Endodermal cell (in vitro differentiated cells): ENCODE data around the gene CLSTN2. TPM values are rescaled to one million over a fixed set of nuclear protein-coding genes. Genes with fewer than 3 reads are reported as not detected.

ENCODE experiments used
- DNase-seq: peaks from one replicate; pipeline ENCODE4 v3.0.0-alpha.2; 2017
- H3K27ac ChIP-seq: 2 replicates; pipeline ENCODE4 v1.5.1; 2013; ENCODE audit warnings: mild to moderate bottlenecking, low read depth, low read length, moderate library complexity
- H3K27me3 ChIP-seq: 2 replicates; pipeline ENCODE4 v1.6.1; 2013; ENCODE audit warnings: mild to moderate bottlenecking, low read length, moderate library complexity; ENCODE audit not compliant: insufficient read depth, control insufficient read depth, poor library complexity, severe bottlenecking
- H3K36me3 ChIP-seq: 2 replicates; pipeline ENCODE4 v1.7.0; 2013; ENCODE audit warnings: mild to moderate bottlenecking, low read length, moderate library complexity; ENCODE audit not compliant: control insufficient read depth, insufficient read depth
- H3K4me1 ChIP-seq: one replicate; pipeline ENCODE4 v1.7.0; 2013; ENCODE audit warnings: low read length; ENCODE audit not compliant: control insufficient read depth, insufficient read depth
- H3K4me3 ChIP-seq: 2 replicates; pipeline ENCODE4 v1.5.1; 2013; ENCODE audit warnings: mild to moderate bottlenecking, low read length, moderate library complexity
- H3K9ac ChIP-seq: 2 replicates; pipeline ENCODE4 v1.6.1; 2013; ENCODE audit warnings: mild to moderate bottlenecking, low read length, moderate library complexity; ENCODE audit not compliant: poor library complexity, severe bottlenecking; ENCODE audit errors: extremely low read depth
- H3K9me3 ChIP-seq: 2 replicates; pipeline ENCODE4 v1.6.1; 2013; ENCODE audit warnings: mild to moderate bottlenecking, low read length, moderate library complexity; ENCODE audit not compliant: control insufficient read depth
- H3K27ac Mint-ChIP-seq: 2 replicates; pipeline ENCODE4 v1.8.0; 2020; ENCODE audit warnings: mixed read lengths
- H3K27me3 Mint-ChIP-seq: 2 replicates; pipeline ENCODE4 v1.8.0; 2021; ENCODE audit warnings: mild to moderate bottlenecking, mixed read lengths; ENCODE audit not compliant: insufficient read depth
- H3K36me3 Mint-ChIP-seq: 2 replicates; pipeline ENCODE4 v1.8.0; 2020; ENCODE audit warnings: low read depth, mixed read lengths
- H3K4me1 Mint-ChIP-seq: 2 replicates; pipeline ENCODE4 v1.8.0; 2020; ENCODE audit warnings: mixed read lengths
- H3K4me3 Mint-ChIP-seq: 2 replicates; pipeline ENCODE4 v1.8.0; 2020; ENCODE audit warnings: mild to moderate bottlenecking, moderate library complexity, mixed read lengths
- H3K9me3 Mint-ChIP-seq: 2 replicates; pipeline ENCODE4 v1.8.0; 2020; ENCODE audit warnings: mild to moderate bottlenecking, mixed read lengths
- CTCF ChIP-seq: fragments of 200-600 bp; sonication (generic); conservative IDR thresholded peaks from 2 replicates; pipeline ENCODE4 v1.5.0; 2021; ENCODE audit warnings: antibody characterized with exemption, mild to moderate bottlenecking
- WGBS, 2 experiments: methylation state at CpG; one replicate each; pipeline versions ENCODE4 v1.1.5 to v1.1.7; 2013; ENCODE audit warnings: missing lambda C conversion rate in 2 of 2, mixed read lengths in 1 of 2; ENCODE audit not compliant: insufficient coverage in 1 of 2, insufficient read length in 1 of 2; 5-methylcytosine and 5-hydroxymethylcytosine counted together
- total RNA-seq, 2 donors: library from RNA; stranded (reverse); fragmentation: NEBNext Ultra II Directional in 1 of 2; extraction: Animal tissue kit (Norgen Biotek cat#: 25700) in 1 of 2; gene quantifications; 2 replicates in 1 of 2; 3 replicates in 1 of 2; pipeline ENCODE4 v1.2.1, GENCODE V29; 2021

CLSTN2 gene
- total RNA-seq, 2 donors from 2014 or later, result 0.13 to 0.42 TPM

GRCh38 chr3:140319739-140320138 is 384.8 kb downstream of the CLSTN2 start:
- Histone ChIP-seq H3K4me3 (no peak overlapping the region), H3K9me3 (no peaks in the 10 kb centered on the region), H3K36me3 (no peaks in the 10 kb centered on the region), H3K27ac (no peak overlapping the region), H3K9ac (no peak overlapping the region), H3K27me3 (peaks cover 12% of the 10 kb centered on the region), H3K4me1 (no peaks in the 10 kb centered on the region)
- WGBS, 2 experiments, result 64 to 67% methylated on average over 2 of the region's 2 CpGs
- DNase-seq, result no peak
- Mint-ChIP-seq H3K9me3 (no peaks in the 10 kb centered on the region), H3K27ac (no peak overlapping the region), H3K27me3 (peaks cover 3% of the 10 kb centered on the region), H3K4me1 (no peaks in the 10 kb centered on the region), H3K36me3 (no peaks in the 10 kb centered on the region), H3K4me3 (no peak overlapping the region)
- no peak for TF ChIP-seq CTCF

- TF ChIP-seq CTCF, result no peak
- no peaks in the 10 kb centered on the region for H3K9me3 ChIP-seq
- peaks cover 12% of the 10 kb centered on the region for H3K27me3 ChIP-seq
- no peak overlapping the region for H3K27ac ChIP-seq
- H3K27me3 Mint-ChIP-seq, result peaks cover 3% of the 10 kb centered on the region
- H3K9ac ChIP-seq, result no peak overlapping the region
- no peaks in the 10 kb centered on the region for H3K9me3 Mint-ChIP-seq
- no peak overlapping the region for H3K27ac Mint-ChIP-seq
- H3K4me1 ChIP-seq, result no peaks in the 10 kb centered on the region
- H3K36me3 Mint-ChIP-seq, result no peaks in the 10 kb centered on the region
- H3K4me3 Mint-ChIP-seq, result no peak overlapping the region
- no peaks in the 10 kb centered on the region for H3K36me3 ChIP-seq
- 80 to 84% methylated on average over 1 of the region's 1 CpG for WGBS, 2 experiments
- no peak for DNase-seq
- no peak overlapping the region for H3K4me3 ChIP-seq
- no peaks in the 10 kb centered on the region for H3K4me1 Mint-ChIP-seq
Observed at GRCh38 chr3:140323561-140323960, 388.6 kb downstream of the CLSTN2 start.

- Histone ChIP-seq H3K27me3 (no peaks in the 10 kb centered on the region), H3K9me3 (no peaks in the 10 kb centered on the region), H3K4me3 (no peak overlapping the region), H3K36me3 (no peaks in the 10 kb centered on the region), H3K4me1 (peaks cover 7% of the 10 kb centered on the region), H3K9ac (no peak overlapping the region), H3K27ac (no peak overlapping the region)
- Mint-ChIP-seq H3K4me3 (no peak overlapping the region), H3K9me3 (no peaks in the 10 kb centered on the region), H3K36me3 (no peaks in the 10 kb centered on the region), H3K27ac (no peak overlapping the region), H3K27me3 (peaks cover 4% of the 10 kb centered on the region), H3K4me1 (peaks cover 13% of the 10 kb centered on the region)
- DNase-seq, result no peak
- WGBS, 2 experiments, result 83% methylated on average over 2 of the region's 2 CpGs
- no peak for TF ChIP-seq CTCF
Observed at GRCh38 chr3:140332131-140332530, 397.1 kb downstream of the CLSTN2 start.
